ENCODE measurements around the gene RFPL1. TPM values are rescaled to one million over a fixed set of nuclear protein-coding genes. Genes with fewer than 3 reads are reported as not detected.
"Not testable (repeated sequence)": the region's sequence is repeated elsewhere in the genome, so short reads cannot be mapped to it uniquely, and the experiment has no call there.

The RFPL1 gene
- total RNA-seq, 4 donors from 2014 or later: not detected

DNA sequence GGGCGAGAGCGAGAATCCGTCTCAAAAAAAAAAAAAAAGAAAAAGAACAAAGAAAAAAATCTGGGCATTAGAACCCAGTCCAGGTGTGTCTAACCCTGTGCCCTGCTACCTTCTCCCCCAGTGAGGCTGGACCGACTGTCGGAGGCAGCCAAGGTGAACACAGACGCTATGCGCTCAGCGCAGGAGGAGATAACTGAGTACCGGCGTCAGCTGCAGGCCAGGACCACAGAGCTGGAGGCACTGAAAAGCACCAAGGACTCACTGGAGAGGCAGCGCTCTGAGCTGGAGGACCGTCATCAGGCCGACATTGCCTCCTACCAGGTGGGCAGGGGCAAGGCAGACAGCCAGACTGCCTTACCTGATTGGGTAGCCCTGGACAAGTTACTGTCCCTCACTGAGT, 44.9 kb downstream of the RFPL1 start:
- Histone ChIP-seq H3K36me3 (peaks cover 0 to 5% of the 10 kb centered on the region in 2 donors), H3K4me1 (peaks cover 0 to 30% (median 15%) of the 10 kb centered on the region in 3 donors), H3K4me3 (no peak overlapping the region), H3K9me3 (peaks cover 0 to 9% (median 0%) of the 10 kb centered on the region in 3 donors), H3K27ac (no peak overlapping the region), H3K27me3 (peaks cover 52% of the 10 kb centered on the region)
- 89% methylated on average over 9 of the region's 13 CpGs; no CpG with 5 or more reads in 1 of the 2 donors for WGBS, 2 donors (ENCODE audit: low coverage in 1 of 2)
- ATAC-seq: no peak
- TF ChIP-seq EP300 (IDR thresholded peaks at IDR 0.05) (no peak), CTCF (IDR thresholded peaks at IDR 0.05) (no peak), POLR2A (IDR thresholded peaks at IDR 0.05) (no peak), POLR2AphosphoS5 (IDR thresholded peaks at IDR 0.05) (no peak)

DNA sequence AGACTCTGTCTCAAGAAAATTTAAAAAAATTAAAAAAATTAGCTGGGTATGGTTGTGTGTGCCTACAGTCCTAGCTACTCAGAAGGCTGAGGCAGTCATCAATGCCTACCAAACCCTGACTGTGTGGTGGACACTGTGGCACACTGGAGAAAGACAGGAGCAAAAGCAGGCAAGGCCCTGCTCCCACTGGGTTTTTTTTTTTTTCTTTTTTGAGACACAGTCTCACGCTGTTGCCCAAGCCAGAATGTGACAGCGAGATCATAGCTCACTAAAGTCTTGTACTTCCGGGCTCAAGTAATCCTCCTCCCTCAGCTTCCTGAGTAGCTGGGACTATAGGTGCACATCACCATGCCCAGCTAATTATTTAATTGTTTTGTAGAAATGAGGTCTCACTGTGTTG, 46.3 kb downstream of the RFPL1 start:
- no peak for ATAC-seq
- peaks cover 0 to 9% (median 0%) of the 10 kb centered on the region in 3 donors for H3K9me3 ChIP-seq
- H3K27me3 ChIP-seq: peaks cover 39% of the 10 kb centered on the region
- H3K36me3 ChIP-seq: peaks cover 0 to 5% of the 10 kb centered on the region in 2 donors
- no peak overlapping the region for H3K4me3 ChIP-seq
- 82% methylated on average over 3 of the region's 3 CpGs; no CpG with 5 or more reads in 1 of the 2 donors for WGBS, 2 donors (ENCODE audit: low coverage in 1 of 2)
- H3K27ac ChIP-seq: no peak overlapping the region
- no peak for TF ChIP-seq EP300 (IDR thresholded peaks at IDR 0.05)
- no peak for TF ChIP-seq POLR2AphosphoS5 (IDR thresholded peaks at IDR 0.05)
- peaks cover 0 to 23% (median 15%) of the 10 kb centered on the region in 3 donors for H3K4me1 ChIP-seq

DNA sequence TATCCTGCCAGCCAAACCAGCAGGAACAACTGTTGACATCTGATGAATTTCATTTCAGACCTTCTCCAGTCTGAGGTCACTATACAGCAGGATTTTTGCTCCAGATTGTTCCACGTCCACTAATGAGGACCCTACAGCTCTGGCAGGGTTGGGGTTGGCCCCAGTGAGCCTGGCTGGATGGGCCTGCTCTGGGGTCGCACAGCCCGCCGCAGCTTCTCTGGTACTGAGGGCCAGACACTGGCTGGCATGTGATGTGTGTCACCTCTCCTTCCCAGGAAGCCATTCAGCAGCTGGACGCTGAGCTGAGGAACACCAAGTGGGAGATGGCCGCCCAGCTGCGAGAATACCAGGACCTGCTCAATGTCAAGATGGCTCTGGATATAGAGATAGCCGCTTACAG, 47.1 kb downstream of the RFPL1 start:
- Histone ChIP-seq H3K9me3 (peaks cover 0 to 5% (median 0%) of the 10 kb centered on the region in 3 donors), H3K27ac (no peak overlapping the region), H3K4me3 (no peak overlapping the region), H3K36me3 (peaks cover 0 to 5% of the 10 kb centered on the region in 2 donors), H3K27me3 (peaks cover 30% of the 10 kb centered on the region), H3K4me1 (peaks cover 0 to 15% (median 9%) of the 10 kb centered on the region in 3 donors)
- WGBS, 2 donors (ENCODE audit: low coverage in 1 of 2): 79 to 90% methylated on average over 4 of the region's 8 CpGs
- ATAC-seq: no peak
- no peak for TF ChIP-seq CTCF (IDR thresholded peaks at IDR 0.05)

DNA sequence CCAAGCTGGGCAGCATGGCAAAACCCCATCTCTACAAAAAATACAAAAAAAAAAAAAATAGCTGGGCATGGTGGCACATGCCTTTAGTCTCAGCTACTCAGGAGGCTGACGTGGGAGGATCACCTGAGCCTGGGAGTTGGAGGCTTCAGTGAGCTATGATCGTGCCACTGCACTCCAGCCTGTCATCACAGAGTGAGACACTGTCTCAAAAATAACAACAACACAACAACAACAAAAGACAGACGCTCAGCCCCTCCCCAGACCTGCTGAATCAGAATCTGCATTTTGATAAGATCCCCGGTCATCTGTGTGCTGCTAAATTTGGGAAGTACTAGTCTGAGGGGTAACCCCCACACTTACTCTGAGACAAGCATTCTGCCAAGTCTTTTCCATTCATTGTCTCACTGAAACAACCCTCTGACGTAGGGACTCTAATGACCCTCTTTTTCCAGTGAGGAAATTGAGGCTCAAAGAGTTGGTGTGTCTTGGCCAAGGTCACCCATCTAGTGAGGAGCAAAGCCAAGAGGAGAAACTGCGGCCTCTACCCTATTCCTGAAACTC, 49.1 kb downstream of the RFPL1 start:
- Histone ChIP-seq H3K36me3 (peaks cover 0 to 5% of the 10 kb centered on the region in 2 donors), H3K4me3 (no peak overlapping the region), H3K27me3 (peaks cover 10% of the 10 kb centered on the region), H3K27ac (no peak overlapping the region), H3K9me3 (no peaks in the 10 kb centered on the region), H3K4me1 (no peaks in the 10 kb centered on the region)
- no peak for ATAC-seq
- WGBS, 2 donors (ENCODE audit: low coverage in 1 of 2): 71 to 92% methylated on average over 4 to 6 of the region's 6 CpGs
- TF ChIP-seq POLR2A (IDR thresholded peaks at IDR 0.05) (no peak), POLR2AphosphoS5 (IDR thresholded peaks at IDR 0.05) (no peak), EP300 (IDR thresholded peaks at IDR 0.05) (no peak), CTCF (IDR thresholded peaks at IDR 0.05) (no peak)

GRCh38 chr22:29489127-29489780, 50.9 kb downstream of the RFPL1 start:
- 67 to 87% methylated on average over 1 to 3 of the region's 8 CpGs for WGBS, 2 donors (ENCODE audit: low coverage in 1 of 2)
- ATAC-seq, H3K27me3 ChIP-seq, H3K36me3 ChIP-seq, H3K4me1 ChIP-seq, H3K27ac ChIP-seq, H3K9me3 ChIP-seq, H3K4me3 ChIP-seq: not testable (repeated sequence)

DNA sequence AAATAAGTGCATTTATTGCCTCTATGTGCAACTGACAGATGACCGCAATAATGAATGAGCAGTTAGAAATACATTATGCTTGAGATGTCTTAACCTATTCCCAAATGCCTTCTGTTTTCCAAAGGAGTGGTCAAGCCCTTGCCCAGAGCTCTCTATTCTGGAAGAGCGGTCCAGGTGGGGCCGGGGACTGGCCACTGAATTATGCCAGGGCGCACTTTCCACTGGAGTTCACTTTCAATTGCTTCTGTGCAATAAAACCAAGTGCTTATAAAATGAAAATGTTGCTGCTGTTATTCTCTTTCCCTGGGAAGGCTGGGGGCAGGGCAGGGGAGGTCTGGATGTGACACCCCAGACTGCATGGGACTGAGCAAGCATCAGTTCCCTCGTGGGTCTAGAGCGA, 52.6 kb downstream of the RFPL1 start:
- Histone ChIP-seq H3K27ac (no peak overlapping the region), H3K36me3 (no peaks in the 10 kb centered on the region), H3K4me3 (no peak overlapping the region), H3K4me1 (no peaks in the 10 kb centered on the region), H3K9me3 (peaks cover 0 to 5% (median 0%) of the 10 kb centered on the region in 3 donors), H3K27me3 (no peaks in the 10 kb centered on the region)
- ATAC-seq: no peak
- 81 to 96% methylated on average over 4 of the region's 6 CpGs for WGBS, 2 donors (ENCODE audit: low coverage in 1 of 2)
- TF ChIP-seq EP300 (IDR thresholded peaks at IDR 0.05) (no peak), POLR2A (IDR thresholded peaks at IDR 0.05) (no peak), CTCF (IDR thresholded peaks at IDR 0.05) (no peak), POLR2AphosphoS5 (IDR thresholded peaks at IDR 0.05) (no peak)

Data from gastroesophageal sphincter (tissue), 4 donors.